B cell (primary cell): ENCODE results near the gene CDK6. TPM values are rescaled to one million over a fixed set of nuclear protein-coding genes. Genes with fewer than 3 reads are reported as not detected.
A peak's percentile ranks its signal among the peaks of the same experiment; 100 is the strongest.

ENCODE experiments used
- ATAC-seq: fragments of 200-7000 bp; cut with Tn5 transposase; one replicate; pipeline ENCODE4 v1.10.0; 2021; ENCODE audit warnings: low read depth, mild to moderate bottlenecking, moderate number of reproducible peaks, moderate library complexity
- CTCF ChIA-PET: fragments of 350-600 bp; sonication (Branson Sonifier 250); formaldehyde crosslinking; loops from one replicate; lab custom pipeline; 2021; ENCODE audit warnings: antibody characterized with exemption, inconsistent platforms; lab: Charles Lee
- POLR2A ChIA-PET: fragments of 350-600 bp; sonication (Branson Sonifier 250); formaldehyde crosslinking; loops from one replicate; lab custom pipeline; 2021; ENCODE audit warnings: antibody characterized with exemption; lab: Charles Lee
- DNase-seq: peaks from one replicate; pipeline ENCODE4 v3.0.0; 2013
- H2AFZ ChIP-seq: 2 replicates; pipeline ENCODE4 v1.6.1; 2012; ENCODE audit warnings: mild to moderate bottlenecking, low read depth, low read length; ENCODE audit not compliant: insufficient read depth, poor library complexity, severe bottlenecking
- H3K27ac ChIP-seq, 2 donors: 1 replicate in 1 of 2; 2 replicates in 1 of 2; pipeline ENCODE4 v1.5.1; 2012 to 2013; ENCODE audit warnings: low read length in 2 of 2, mild to moderate bottlenecking in 2 of 2, moderate library complexity in 1 of 2
- H3K27me3 ChIP-seq, 4 experiments: fragments of 200-600 bp in 1 of 4; sonication (generic) in 1 of 4; replicated peaks in 1 of 4; 1 replicate in 2 of 4; 2 replicates in 2 of 4; pipeline versions ENCODE4 v1.6.1 to v1.7.0; 2013 to 2016; ENCODE audit warnings: low read length in 3 of 4, mild to moderate bottlenecking in 2 of 4, mixed read lengths in 1 of 4, moderate library complexity in 1 of 4; ENCODE audit not compliant: insufficient read depth in 4 of 4, control insufficient read depth in 3 of 4; ENCODE audit errors: control extremely low read depth in 1 of 4
- H3K36me3 ChIP-seq, 2 experiments: replicated peaks in 1 of 2; 1 replicate in 1 of 2; 2 replicates in 1 of 2; pipeline versions ENCODE4 v1.6.1 to v1.7.1; 2013; ENCODE audit warnings: low read length in 1 of 2; ENCODE audit not compliant: insufficient read depth in 2 of 2, control insufficient read depth in 1 of 2; ENCODE audit errors: control extremely low read depth in 1 of 2, extremely low read depth in 1 of 2
- H3K4me1 ChIP-seq, 2 donors: fragments of 200-600 bp in 1 of 2; sonication (generic) in 1 of 2; 1 replicate in 1 of 2; 2 replicates in 1 of 2; pipeline versions ENCODE4 v1.5.1 to v1.6.1; 2013 to 2017; ENCODE audit warnings: low read length in 2 of 2; ENCODE audit not compliant: control insufficient read depth in 2 of 2, insufficient read depth in 2 of 2
- H3K4me2 ChIP-seq: replicated peaks from 2 replicates; pipeline ENCODE3; 2012; ENCODE audit warnings: mild to moderate bottlenecking, low read depth, low read length; ENCODE audit not compliant: poor library complexity, severe bottlenecking
- H3K4me3 ChIP-seq, 5 experiments: fragments of 200-600 bp in 1 of 5; sonication (generic) in 1 of 5; 1 replicate in 3 of 5; 2 replicates in 2 of 5; pipeline versions ENCODE4 v1.5.1 to v1.7.0; 2011 to 2016; ENCODE audit warnings: low read length in 4 of 5, mild to moderate bottlenecking in 4 of 5, low read depth in 2 of 5, control low read depth in 1 of 5, moderate library complexity in 1 of 5; ENCODE audit not compliant: insufficient read depth in 1 of 5; ENCODE audit errors: control extremely low read depth in 1 of 5, extremely low read depth in 1 of 5
- H3K79me2 ChIP-seq: fragments of 200-600 bp; sonication (generic); one replicate; pipeline ENCODE4 v1.6.0; 2016; ENCODE audit warnings: low read length; ENCODE audit not compliant: control insufficient read depth, insufficient read depth
- H3K9ac ChIP-seq: fragments of 200-600 bp; sonication (generic); 2 replicates; pipeline ENCODE4 v1.6.1; 2017; ENCODE audit warnings: mild to moderate bottlenecking, low read length, moderate library complexity
- H3K9me3 ChIP-seq, 3 donors: one replicate each; pipeline versions ENCODE4 v1.6.1 to v1.7.1; 2013; ENCODE audit warnings: low read length in 2 of 3; ENCODE audit not compliant: control insufficient read depth in 2 of 3, insufficient read depth in 1 of 3; ENCODE audit errors: control extremely low read depth in 1 of 3
- H4K20me1 ChIP-seq: 2 replicates; pipeline ENCODE4 v1.6.0; 2012; ENCODE audit warnings: mild to moderate bottlenecking, low read length; ENCODE audit not compliant: insufficient read depth, control insufficient read depth, poor library complexity, severe bottlenecking
- H3K27ac Mint-ChIP-seq: one replicate; pipeline ENCODE4 v1.8.0; 2021; ENCODE audit warnings: mixed read lengths
- H3K27me3 Mint-ChIP-seq: one replicate; pipeline ENCODE4 v1.8.0; 2021; ENCODE audit warnings: mixed read lengths
- H3K4me1 Mint-ChIP-seq: one replicate; pipeline ENCODE4 v1.8.0; 2021; ENCODE audit warnings: mixed read lengths
- H3K4me3 Mint-ChIP-seq: one replicate; pipeline ENCODE4 v1.8.0; 2021; ENCODE audit warnings: mixed read lengths
- H3K9me3 Mint-ChIP-seq: one replicate; pipeline ENCODE4 v1.8.0; 2022; ENCODE audit warnings: mixed read lengths; ENCODE audit not compliant: insufficient read depth
- CTCF ChIP-seq: fragments of 200-600 bp; IDR thresholded peaks from one replicate; pipeline ENCODE4 v1.8.0; 2022; ENCODE audit warnings: antibody characterized with exemption, mild to moderate bottlenecking
- EZH2 ChIP-seq: IDR thresholded peaks from 2 replicates; pipeline ENCODE4 v1.6.1; 2012; ENCODE audit warnings: borderline replicate concordance, low read depth, mild to moderate bottlenecking, moderate library complexity, low read length; ENCODE audit not compliant: insufficient read depth, poor library complexity, severe bottlenecking
- WGBS: methylation state at CpG from one replicate; pipeline ENCODE4 v1.1.5; 2013; ENCODE audit warnings: missing lambda C conversion rate; ENCODE audit not compliant: insufficient coverage; 5-methylcytosine and 5-hydroxymethylcytosine counted together
- intact Hi-C: fragments of 100-400 bp; cut with micrococcal nuclease; formaldehyde crosslinking; loops from one replicate; pipeline ENCODE4 v1.10.0; 2022
- polyA plus RNA-seq: library from polyadenylated mRNA; depleted of rRNA; stranded (reverse); fragments of >200 nt; gene quantifications from 2 replicates; pipeline ENCODE4 v1.2.3, GENCODE V29; 2012
- total RNA-seq, 2 donors: library from RNA; stranded (reverse); fragments of 120-200 nt in 1 of 2; gene quantifications; 1 replicate in 1 of 2; 2 replicates in 1 of 2; pipeline versions ENCODE4 v1.2.3 to v1.2.4, GENCODE V29; 2013 to 2022

The CDK6 gene
- total and polyA plus RNA-seq, 2 donors (not counting 1 experiment from before 2014, with no cell fraction given) = 3.0 to 14.6 TPM

- no peaks in the 10 kb centered on the region for H3K27me3 ChIP-seq
- Mint-ChIP-seq H3K27me3 (no peaks in the 10 kb centered on the region), H3K27ac (no peak overlapping the region), H3K4me3 (peak overlapping the region; percentile 4), H3K4me1 (peaks cover 27% of the 10 kb centered on the region), H3K9me3 (peaks cover 7% of the 10 kb centered on the region)
- peak overlapping the region in 1 of 2 donors; percentile 48 for H3K27ac ChIP-seq
- no CpG with 5 or more reads among the region's 4 CpGs for WGBS
- H3K4me3 ChIP-seq = no peak overlapping the region
- H4K20me1 ChIP-seq = no peaks in the 10 kb centered on the region
- H3K4me2 ChIP-seq = peak overlapping the region; percentile 29
- H3K79me2 ChIP-seq = peaks cover 93% of the 10 kb centered on the region
- CTCF ChIA-PET = interaction anchor here (0.5 to 1.3 kb wide), 3 partner anchors 18 to 167 kb away, joined by 3 to 6 read pairs (median 3); no protein-coding TSS in a partner anchor
- DNase-seq = peak; percentile 14
- POLR2A ChIA-PET = no interaction called here
- no peak for ATAC-seq
- peak overlapping the region; percentile 30 for H2AFZ ChIP-seq
- TF ChIP-seq EZH2 (no peak), CTCF (no peak)
- intact Hi-C loops = loop anchor here (5.0 kb wide), 1 partner anchor 81 kb away; no protein-coding TSS in a partner anchor
- H3K9ac ChIP-seq = no peak overlapping the region
- no peaks in the 10 kb centered on the region for H3K36me3 ChIP-seq
- H3K4me1 ChIP-seq = peaks cover 16 to 20% of the 10 kb centered on the region in 2 donors
- peaks cover 0 to 13% (median 1%) of the 10 kb centered on the region in 3 donors for H3K9me3 ChIP-seq
Measured at GRCh38 chr7:92813390-92814024, 22.9 kb downstream of the CDK6 start.

- CTCF ChIA-PET = no interaction called here
- intact Hi-C loops = loop anchor here (2.0 to 5.0 kb wide), 2 partner anchors 22 to 79 kb away; no protein-coding TSS in a partner anchor
- H3K27ac Mint-ChIP-seq = no peak overlapping the region
- Histone ChIP-seq H4K20me1 (no peaks in the 10 kb centered on the region), H3K36me3 (no peaks in the 10 kb centered on the region), H3K9ac (no peak overlapping the region), H2AFZ (no peak overlapping the region), H3K4me1 (peaks cover 16 to 20% of the 10 kb centered on the region in 2 donors), H3K4me3 (no peak overlapping the region), H3K4me2 (no peak overlapping the region), H3K27me3 (no peaks in the 10 kb centered on the region), H3K79me2 (peaks cover 85% of the 10 kb centered on the region), H3K9me3 (peaks cover 0 to 9% (median under 1%) of the 10 kb centered on the region in 3 donors), H3K27ac (no peak overlapping the region)
- peaks cover 27% of the 10 kb centered on the region for H3K4me1 Mint-ChIP-seq
- no peak for TF ChIP-seq EZH2
- TF ChIP-seq CTCF = no peak
- peaks cover 7% of the 10 kb centered on the region for H3K9me3 Mint-ChIP-seq
- no peak overlapping the region for H3K4me3 Mint-ChIP-seq
- POLR2A ChIA-PET = no interaction called here
- ATAC-seq = no peak
- WGBS = 100% methylated on average over 4 of the region's 6 CpGs
- no peak for DNase-seq
- H3K27me3 Mint-ChIP-seq = no peaks in the 10 kb centered on the region
Measured at GRCh38 chr7:92811158-92811557, 25.2 kb downstream of the CDK6 start.
